ENCODE data around the gene FOXR1.

GRCh38 chr11:118939404-118939915 lies 32.1 kb upstream of the FOXR1 start:
- TF ChIP-seq, protein P1, sequence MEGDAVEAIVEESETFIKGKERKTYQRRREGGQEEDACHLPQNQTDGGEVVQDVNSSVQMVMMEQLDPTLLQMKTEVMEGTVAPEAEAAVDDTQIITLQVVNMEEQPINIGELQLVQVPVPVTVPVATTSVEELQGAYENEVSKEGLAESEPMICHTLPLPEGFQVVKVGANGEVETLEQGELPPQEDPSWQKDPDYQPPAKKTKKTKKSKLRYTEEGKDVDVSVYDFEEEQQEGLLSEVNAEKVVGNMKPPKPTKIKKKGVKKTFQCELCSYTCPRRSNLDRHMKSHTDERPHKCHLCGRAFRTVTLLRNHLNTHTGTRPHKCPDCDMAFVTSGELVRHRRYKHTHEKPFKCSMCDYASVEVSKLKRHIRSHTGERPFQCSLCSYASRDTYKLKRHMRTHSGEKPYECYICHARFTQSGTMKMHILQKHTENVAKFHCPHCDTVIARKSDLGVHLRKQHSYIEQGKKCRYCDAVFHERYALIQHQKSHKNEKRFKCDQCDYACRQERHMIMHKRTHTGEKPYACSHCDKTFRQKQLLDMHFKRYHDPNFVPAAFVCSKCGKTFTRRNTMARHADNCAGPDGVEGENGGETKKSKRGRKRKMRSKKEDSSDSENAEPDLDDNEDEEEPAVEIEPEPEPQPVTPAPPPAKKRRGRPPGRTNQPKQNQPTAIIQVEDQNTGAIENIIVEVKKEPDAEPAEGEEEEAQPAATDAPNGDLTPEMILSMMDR (IDR thresholded peaks at IDR 0.05; ENCODE audit: borderline replicate concordance, extremely low read depth, low read length, poor library complexity, severe bottlenecking): no peak
- no peak for TF ChIP-seq EZH2 (IDR thresholded peaks at IDR 0.05; ENCODE audit: borderline replicate concordance, low read depth, low read length, severe bottlenecking)
